ENCODE measurements around the gene NFIX. TPM values are rescaled to one million over a fixed set of nuclear protein-coding genes. Genes with fewer than 3 reads are reported as not detected.

The NFIX gene
- total RNA-seq, 1 experiment from 2014 or later = 144 TPM

GRCh38 chr19:13002166-13002898 is 7.1 kb downstream of the NFIX start:
- POLR2A ChIA-PET = interaction anchor here (0.7 kb wide), 1 partner anchor 41 kb away, joined by 19 read pairs; no protein-coding TSS in a partner anchor
- no peak for ATAC-seq
- intact Hi-C loops (cut with micrococcal nuclease; ENCODE audit: unreplicated experiment) (no loop called here), in situ Hi-C loops (cut with HindIII; ENCODE audit: low pct_unique_long_range_greater_than_20kb, low sequenced_read_pairs) (no loop called here)
- Histone ChIP-seq H3K36me3 (ENCODE audit: control insufficient read depth, insufficient read depth, low read length) (no peaks in the 10 kb centered on the region), H3K27me3 (ENCODE audit: control insufficient read depth, insufficient read depth, low read length) (no peaks in the 10 kb centered on the region), H3K4me1 (ENCODE audit: control insufficient read depth, insufficient read depth, low read length) (peaks cover 41% of the 10 kb centered on the region), H3K27ac (ENCODE audit: low read length) (no peak overlapping the region), H3K9me3 (ENCODE audit: control insufficient read depth, insufficient read depth, low read depth, low read length) (no peaks in the 10 kb centered on the region), H3K4me3 (ENCODE audit: low read depth in 2 of 2, low read length in 2 of 2) (no peak overlapping the region)
- no peak for DNase-seq (ENCODE audit: low read depth, low spot score)
- CTCF ChIA-PET = no interaction called here
- TF ChIP-seq CTCF (IDR thresholded peaks at IDR 0.05) (no peak), TCF7L2 (IDR thresholded peaks at IDR 0.05; ENCODE audit: low read depth, low read length) (no peak)
- BruUV-seq (replicated peaks) = no TSS peak

GRCh38 chr19:13003081-13003480 is 7.8 kb downstream of the NFIX start:
- DNase-seq (ENCODE audit: low read depth, low spot score) (no peak), ATAC-seq (no peak)
- intact Hi-C loops (cut with micrococcal nuclease; ENCODE audit: unreplicated experiment) (no loop called here), in situ Hi-C loops (cut with HindIII; ENCODE audit: low pct_unique_long_range_greater_than_20kb, low sequenced_read_pairs) (no loop called here)
- Histone ChIP-seq H3K27ac (ENCODE audit: low read length) (no peak overlapping the region), H3K36me3 (ENCODE audit: control insufficient read depth, insufficient read depth, low read length) (no peaks in the 10 kb centered on the region), H3K27me3 (ENCODE audit: control insufficient read depth, insufficient read depth, low read length) (no peaks in the 10 kb centered on the region), H3K4me1 (ENCODE audit: control insufficient read depth, insufficient read depth, low read length) (peaks cover 41% of the 10 kb centered on the region), H3K4me3 (ENCODE audit: low read depth in 2 of 2, low read length in 2 of 2) (no peak overlapping the region), H3K9me3 (ENCODE audit: control insufficient read depth, insufficient read depth, low read depth, low read length) (no peaks in the 10 kb centered on the region)
- BruUV-seq (replicated peaks) = no TSS peak
- POLR2A ChIA-PET = no interaction called here
- CTCF ChIA-PET = no interaction called here
- TF ChIP-seq CTCF (IDR thresholded peaks at IDR 0.05) = no peak
- no peak for TF ChIP-seq REST (IDR thresholded peaks at IDR 0.05; ENCODE audit: insufficient read depth in 1 of 2, low read depth in 2 of 2, low read length in 1 of 2)
- TF ChIP-seq SIN3A (IDR thresholded peaks at IDR 0.05; ENCODE audit: borderline replicate concordance, insufficient read depth, low read depth, low read length) = no peak
- no peak for TF ChIP-seq TCF7L2 (IDR thresholded peaks at IDR 0.05; ENCODE audit: low read depth, low read length)
- TF ChIP-seq POLR2AphosphoS5 (IDR thresholded peaks at IDR 0.05; ENCODE audit: low read depth, low read length) = no peak

Data from Panc1 (cell line).